Astrocyte (in vitro differentiated cells and primary cell): Measurements from ENCODE around the gene C10orf67.
"Not testable (repeated sequence)": the region's sequence is repeated elsewhere in the genome, so short reads cannot be mapped to it uniquely, and the experiment has no call there.

Experiments
- CTCF ChIP-seq: IDR thresholded peaks from 2 replicates; pipeline ENCODE4 v1.5.1; 2011; ENCODE audit warnings: low read depth, mild to moderate bottlenecking, inconsistent platforms, low read length, moderate library complexity; ENCODE audit not compliant: insufficient read depth
- EZH2 ChIP-seq: IDR thresholded peaks from 2 replicates; pipeline ENCODE4 v1.6.1; 2012; ENCODE audit warnings: mild to moderate bottlenecking, low read length, inconsistent platforms; ENCODE audit not compliant: insufficient read depth

- not testable (repeated sequence) for TF ChIP-seq CTCF, EZH2
These were observed 102.8 kb downstream of the C10orf67 start for GRCh38 chr10:23241779-23242178.
